Prostate gland (tissue), 2 donors: ENCODE data around the gene POLD2.

Experiments used
- POLR2A ChIP-seq: fragments of 450-650 bp; IDR thresholded peaks from one replicate; pipeline ENCODE4 v1.6.1; 2016; ENCODE audit warnings: antibody characterized with exemption, mild to moderate bottlenecking
- POLR2AphosphoS5 ChIP-seq: sonication (generic); formaldehyde crosslinking; IDR thresholded peaks from one replicate; pipeline ENCODE4 v1.6.1; 2017; ENCODE audit warnings: antibody characterized with exemption
- TF ChIP-seq, protein P1 (sequence below), 4 experiments: fragments of 200-600 bp in 2 of 4; fragments of 450-650 bp in 2 of 4; sonication (generic) in 2 of 4; IDR thresholded peaks; 1 replicate in 3 of 4; 2 replicates in 1 of 4; pipeline ENCODE4 v1.5.1; 2016 to 2019; ENCODE audit warnings: antibody characterized with exemption in 4 of 4, mild to moderate bottlenecking in 2 of 4, moderate library complexity in 2 of 4

DNA sequence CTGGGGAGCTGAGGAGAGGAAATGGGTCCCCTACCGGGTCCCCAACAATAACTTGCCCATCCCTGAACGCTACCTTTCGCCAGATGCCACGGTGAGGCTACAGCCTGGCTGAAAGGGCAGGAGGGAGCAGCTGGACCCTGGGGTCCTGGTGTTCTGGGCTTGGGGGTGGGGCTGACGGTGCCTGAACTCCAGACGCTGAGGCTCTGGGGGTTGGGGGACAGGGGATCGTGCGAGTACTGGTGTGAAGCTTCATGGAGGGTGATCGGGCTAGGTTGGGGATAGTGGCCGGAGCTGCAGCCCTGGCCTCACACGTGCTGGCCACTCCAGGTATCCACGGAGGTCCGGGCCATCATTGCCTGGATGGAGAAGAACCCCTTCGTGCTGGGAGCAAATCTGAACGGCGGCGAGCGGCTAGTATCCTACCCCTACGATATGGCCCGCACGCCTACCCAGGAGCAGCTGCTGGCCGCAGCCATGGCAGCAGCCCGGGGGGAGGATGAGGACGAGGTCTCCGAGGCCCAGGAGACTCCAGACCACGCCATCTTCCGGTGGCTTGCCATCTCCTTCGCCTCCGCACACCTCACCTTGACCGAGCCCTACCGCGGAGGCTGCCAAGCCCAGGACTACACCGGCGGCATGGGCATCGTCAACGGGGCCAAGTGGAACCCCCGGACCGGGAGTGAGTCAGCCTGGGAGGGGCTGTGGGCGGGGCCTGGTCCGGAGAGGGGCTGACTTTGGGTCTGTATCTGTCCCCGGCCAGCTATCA is 10.9 kb downstream of the POLD2 start:
- TF ChIP-seq POLR2A: no peak
- TF ChIP-seq, protein P1, sequence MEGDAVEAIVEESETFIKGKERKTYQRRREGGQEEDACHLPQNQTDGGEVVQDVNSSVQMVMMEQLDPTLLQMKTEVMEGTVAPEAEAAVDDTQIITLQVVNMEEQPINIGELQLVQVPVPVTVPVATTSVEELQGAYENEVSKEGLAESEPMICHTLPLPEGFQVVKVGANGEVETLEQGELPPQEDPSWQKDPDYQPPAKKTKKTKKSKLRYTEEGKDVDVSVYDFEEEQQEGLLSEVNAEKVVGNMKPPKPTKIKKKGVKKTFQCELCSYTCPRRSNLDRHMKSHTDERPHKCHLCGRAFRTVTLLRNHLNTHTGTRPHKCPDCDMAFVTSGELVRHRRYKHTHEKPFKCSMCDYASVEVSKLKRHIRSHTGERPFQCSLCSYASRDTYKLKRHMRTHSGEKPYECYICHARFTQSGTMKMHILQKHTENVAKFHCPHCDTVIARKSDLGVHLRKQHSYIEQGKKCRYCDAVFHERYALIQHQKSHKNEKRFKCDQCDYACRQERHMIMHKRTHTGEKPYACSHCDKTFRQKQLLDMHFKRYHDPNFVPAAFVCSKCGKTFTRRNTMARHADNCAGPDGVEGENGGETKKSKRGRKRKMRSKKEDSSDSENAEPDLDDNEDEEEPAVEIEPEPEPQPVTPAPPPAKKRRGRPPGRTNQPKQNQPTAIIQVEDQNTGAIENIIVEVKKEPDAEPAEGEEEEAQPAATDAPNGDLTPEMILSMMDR (IDR thresholded peaks at IDR 0.05): no peak
- TF ChIP-seq POLR2AphosphoS5: no peak
